Measurements from ENCODE around the gene TCEAL8.
A peak's percentile ranks its signal among the peaks of the same experiment; 100 is the strongest.
"Not testable (repeated sequence)": the region's sequence is repeated elsewhere in the genome, so short reads cannot be mapped to it uniquely, and the experiment has no call there.

Gene TCEAL8
- total RNA-seq, result 11.3 to 21.0 (median 19.0) reads per million in 4 donors

- peak; percentile 12 to 67 (median 44) for DNase-seq
These were observed at the start of gene TCEAL8 for GRCh38 chrX:103254921-103255493. TCEAL8 (minus strand) TSS chrX:103255155; CDS start chrX:103253979, 1,176 bp downstream.

GRCh38 chrX:103304705-103305104 is 49.8 kb upstream of the TCEAL8 start:
- no peak for DNase-seq

- no peak for DNase-seq
These were observed 38.2 kb upstream of the TCEAL8 start for GRCh38 chrX:103293118-103293517.

- DNase-seq, result no peak
These were observed 24.7 kb upstream of the TCEAL8 start for GRCh38 chrX:103279624-103280023.

DNA sequence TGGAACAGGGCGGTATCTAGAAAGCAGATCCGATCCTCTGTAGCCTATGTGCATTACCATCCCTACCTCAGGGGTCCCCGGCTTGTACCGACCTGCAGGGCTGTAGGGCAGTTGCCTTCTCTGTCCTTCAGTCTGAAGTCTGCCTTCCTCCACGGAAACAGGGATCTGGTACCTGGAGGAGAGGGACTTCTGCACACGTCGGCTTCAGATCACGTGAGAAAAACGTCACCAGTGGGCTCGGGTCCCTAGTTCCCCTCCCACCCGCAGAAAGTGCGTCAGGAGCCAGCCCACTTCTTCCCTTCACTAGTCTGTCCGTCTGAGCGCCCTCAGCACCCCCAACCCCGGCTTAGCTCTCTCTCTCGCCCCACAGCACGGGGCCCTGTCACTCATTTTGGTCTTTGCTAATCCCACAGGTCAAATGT is 21.6 kb upstream of the TCEAL8 start, which contains the start of gene TCEAL5:
TSS of gene TCEAL5 (minus strand) at position 170 of the 422 bp plus-strand sequence. CDS start 2,187 bp downstream, outside the sequence.
- no peak for DNase-seq

DNA sequence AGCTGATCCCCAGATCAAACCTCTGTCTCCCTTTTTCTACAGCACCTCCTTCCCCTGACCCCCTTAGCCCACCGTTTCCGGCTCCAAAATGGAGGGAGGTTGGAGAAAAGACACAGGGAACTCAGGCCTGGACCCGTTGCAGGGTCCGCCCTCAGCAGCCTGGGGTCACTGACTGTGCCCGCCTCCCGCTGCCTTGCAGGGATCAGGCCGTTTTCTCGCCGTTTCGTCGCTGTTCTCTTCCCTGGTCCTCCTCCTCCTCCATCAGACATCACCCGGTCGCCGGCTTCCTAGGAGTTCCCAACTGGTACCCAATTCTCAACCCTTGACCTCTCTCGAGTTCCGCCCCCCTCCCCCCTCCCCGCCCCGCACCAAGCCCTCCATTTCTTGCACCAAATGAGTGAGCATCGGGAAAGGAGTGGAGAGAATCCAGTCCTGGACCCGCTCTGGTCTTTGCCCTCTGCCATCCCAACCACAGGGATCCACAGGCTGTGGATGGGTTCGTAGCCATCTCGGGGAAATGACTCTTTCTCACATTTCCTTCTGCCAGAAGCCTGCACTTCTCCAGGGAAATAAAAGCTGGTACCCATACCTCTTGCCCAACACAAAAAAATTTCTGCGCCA is 21.1 kb upstream of the TCEAL8 start:
- no peak for DNase-seq

GRCh38 chrX:103274284-103274683 is 19.3 kb upstream of the TCEAL8 start:
- no peak for DNase-seq

GRCh38 chrX:103258275-103258674 is 3.3 kb upstream of the TCEAL8 start:
- no peak for DNase-seq

- DNase-seq, result no peak
These were observed 1.7 kb upstream of the TCEAL8 start for GRCh38 chrX:103256651-103257050.

GRCh38 chrX:103254171-103254824 is 657 bp downstream of the TCEAL8 start:
- peak in 3 of 5 donors; percentile 11 to 50 (median 13) for DNase-seq

- DNase-seq, result no peak
These were observed 1.3 kb downstream of the TCEAL8 start for GRCh38 chrX:103253608-103254007.

DNA sequence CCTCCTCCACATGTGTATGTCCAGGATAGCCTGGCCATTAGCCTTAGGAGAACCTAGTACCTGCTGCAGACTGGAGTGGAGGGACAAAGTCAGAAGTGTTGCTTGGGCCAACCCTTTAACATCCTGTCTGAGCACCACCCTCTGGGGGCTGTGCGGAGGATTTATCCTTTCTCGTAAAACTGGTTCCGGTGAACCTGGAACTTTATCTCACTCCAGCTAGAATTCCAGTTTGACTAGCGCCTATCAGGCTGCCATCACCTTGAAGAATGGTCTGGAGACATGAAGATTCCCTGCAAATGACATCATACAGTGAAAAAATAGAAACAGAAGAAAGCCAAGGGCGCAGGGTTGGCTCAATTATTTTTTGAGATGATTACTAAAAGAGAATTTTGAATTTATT is 4.0 kb downstream of the TCEAL8 start:
- no peak for DNase-seq

- DNase-seq, result no peak
These were observed 5.2 kb downstream of the TCEAL8 start for GRCh38 chrX:103249805-103250204.

- no peak for DNase-seq
These were observed 6.4 kb downstream of the TCEAL8 start for GRCh38 chrX:103248553-103248952.

GRCh38 chrX:103240155-103240554 is 14.8 kb downstream of the TCEAL8 start:
- no peak for DNase-seq

GRCh38 chrX:103236296-103236695 is 18.7 kb downstream of the TCEAL8 start:
- DNase-seq, result no peak

GRCh38 chrX:103235608-103236007 is 19.3 kb downstream of the TCEAL8 start:
- DNase-seq, result not testable (repeated sequence)

DNA sequence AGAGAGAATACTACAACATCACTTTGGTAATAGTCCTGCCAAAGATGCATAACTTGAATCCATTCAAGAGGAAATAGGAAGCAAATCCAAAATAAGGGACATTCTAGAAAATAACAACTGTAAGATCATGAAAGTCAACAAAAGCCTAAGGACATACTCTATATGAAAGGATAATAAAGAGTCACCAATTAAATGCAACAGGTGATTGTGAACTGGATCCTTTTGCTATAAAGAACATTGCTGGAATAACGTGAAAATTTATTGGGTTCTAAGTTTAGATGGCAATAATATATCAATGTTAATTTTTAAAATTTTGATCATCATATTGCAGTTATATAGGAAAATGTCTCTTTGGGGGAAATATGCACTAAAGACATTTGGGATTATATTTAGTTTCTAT is 20.1 kb downstream of the TCEAL8 start:
- DNase-seq, result no peak

DNA sequence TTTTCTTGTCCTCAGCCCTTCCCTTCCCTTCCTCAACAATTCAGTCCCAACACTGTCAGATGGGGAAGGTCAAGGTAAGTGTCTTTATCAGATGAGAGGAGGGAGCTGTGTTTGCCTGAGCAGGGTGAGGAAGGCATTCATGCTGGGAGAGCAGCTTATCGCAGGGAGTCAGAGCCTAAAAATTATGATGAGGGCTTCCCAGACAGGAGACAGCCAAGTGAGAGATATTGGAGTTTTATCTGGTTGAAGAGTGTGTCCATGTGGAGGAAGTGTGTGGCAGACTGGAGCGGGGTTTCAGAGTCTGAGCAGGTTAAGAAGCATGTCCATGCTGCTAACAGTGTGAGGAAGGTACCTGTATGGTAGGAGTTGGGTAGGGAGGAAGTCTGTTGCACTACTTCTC is 21.7 kb downstream of the TCEAL8 start:
- DNase-seq, result no peak

DNA sequence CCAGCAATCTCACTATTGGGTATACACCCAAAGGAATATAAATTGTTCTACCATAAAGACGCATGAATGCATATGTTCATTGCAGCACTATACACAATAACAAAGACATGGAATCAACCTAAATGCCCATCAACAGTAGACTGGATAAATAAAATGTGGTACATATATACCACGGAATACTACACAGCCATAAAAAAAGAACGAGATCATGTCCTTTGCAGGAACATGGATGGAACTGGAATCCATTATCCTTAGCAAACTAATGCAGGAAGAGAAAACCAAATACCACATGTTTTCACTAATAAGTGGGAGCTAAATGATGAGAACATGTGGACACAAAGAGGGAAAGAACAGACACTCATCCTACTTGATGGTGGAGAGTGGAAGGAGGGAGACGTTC is 29.0 kb downstream of the TCEAL8 start:
- not testable (repeated sequence) for DNase-seq

DNA sequence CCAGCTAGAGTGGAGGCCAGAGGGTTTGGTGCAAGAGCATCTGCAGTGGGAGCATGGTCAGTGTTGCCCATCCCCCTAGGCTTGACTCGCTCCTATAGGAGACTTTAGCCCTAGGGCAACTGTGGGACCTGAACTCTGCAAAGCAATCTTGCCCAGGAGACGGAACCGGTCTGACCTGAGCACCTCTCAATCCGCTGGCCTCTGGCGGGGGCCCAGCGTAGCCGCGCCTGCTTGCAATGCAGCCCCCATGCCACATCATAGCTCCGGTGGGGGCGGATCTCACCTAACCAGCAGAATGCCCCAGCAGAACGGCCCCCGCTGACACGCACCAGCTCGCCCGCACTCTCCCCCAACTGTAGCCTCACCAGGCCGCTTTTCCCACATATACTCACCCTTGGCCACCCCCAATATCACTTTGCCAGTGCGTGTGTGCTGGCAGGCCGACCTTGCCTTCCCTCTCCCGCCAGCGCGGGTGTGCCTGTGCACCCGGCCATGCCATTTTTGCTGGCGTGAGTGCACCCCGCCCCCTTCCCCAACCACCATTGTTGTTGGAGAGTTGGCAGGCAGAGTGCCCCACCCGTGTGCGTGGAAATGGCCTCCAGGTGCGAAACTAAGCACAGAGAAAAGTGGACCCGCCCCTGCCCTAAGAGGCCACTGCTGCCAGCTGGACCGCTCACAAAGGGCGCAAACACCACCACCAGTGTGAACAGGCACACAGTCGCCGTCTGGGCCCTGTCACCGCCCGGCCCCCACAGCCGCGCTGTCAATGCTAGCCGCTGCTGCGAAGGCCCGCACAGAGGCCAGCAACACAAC is 34.2 kb downstream of the TCEAL8 start:
- no peak for DNase-seq

- peak; percentile 4 to 24 (median 11) for DNase-seq
These were observed 39.4 kb downstream of the TCEAL8 start for GRCh38 chrX:103215425-103215991.

Measured in T-helper 1 cell (primary cell).